Measurements from ENCODE around the gene MORC2. TPM values are rescaled to one million over a fixed set of nuclear protein-coding genes. Genes with fewer than 3 reads are reported as not detected.

Gene MORC2
- total and polyA plus RNA-seq, 9 of the 15 experiments (the other 6 are each of a cell fraction or from before 2014, with no cell fraction given), result 3.3 to 34.7 (median 16.7) TPM

DNA sequence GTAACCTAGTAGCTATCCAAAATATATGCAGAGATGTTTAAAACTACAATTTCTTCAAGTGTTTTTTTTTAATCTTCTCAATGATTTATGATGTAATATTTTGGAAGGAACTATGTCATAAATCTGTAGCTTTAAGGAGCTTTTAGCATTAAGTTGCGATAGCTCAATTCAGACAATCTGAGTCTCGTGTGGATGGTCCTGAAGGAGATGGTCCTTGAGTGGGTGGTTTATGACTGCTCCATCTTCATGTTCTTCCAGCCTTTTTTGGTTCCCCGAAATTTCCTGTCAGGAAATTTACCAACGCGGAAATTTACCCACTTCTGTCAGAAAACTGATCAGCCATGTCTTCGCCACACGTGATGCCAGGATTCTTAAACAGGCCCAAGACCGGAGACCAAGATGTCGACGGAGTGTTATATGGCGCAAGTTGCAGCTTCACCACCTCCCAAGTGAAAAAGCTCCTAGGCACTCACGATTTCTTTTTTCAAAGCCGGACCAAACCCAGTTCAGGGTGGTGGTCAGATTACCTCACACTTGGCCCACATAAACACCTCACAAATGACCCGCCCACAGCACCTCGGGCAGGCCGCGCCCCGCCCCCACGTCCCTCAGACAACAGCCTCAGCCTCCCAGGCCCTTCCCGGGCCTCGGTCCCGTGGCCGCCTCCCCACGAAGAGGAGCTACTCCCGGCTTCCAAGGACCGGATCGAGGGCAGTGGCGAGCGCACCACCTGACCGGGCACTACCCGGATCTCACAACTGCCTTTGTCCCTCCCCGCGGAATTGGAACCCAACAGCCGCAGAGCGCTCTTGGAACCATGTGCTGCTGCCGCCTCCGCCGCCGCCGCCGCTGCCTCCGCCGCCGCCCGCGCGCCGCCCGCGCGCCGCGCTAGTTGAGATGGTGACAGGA lies at the start of gene MORC2 (continued):
- TF ChIP-seq, protein P1, sequence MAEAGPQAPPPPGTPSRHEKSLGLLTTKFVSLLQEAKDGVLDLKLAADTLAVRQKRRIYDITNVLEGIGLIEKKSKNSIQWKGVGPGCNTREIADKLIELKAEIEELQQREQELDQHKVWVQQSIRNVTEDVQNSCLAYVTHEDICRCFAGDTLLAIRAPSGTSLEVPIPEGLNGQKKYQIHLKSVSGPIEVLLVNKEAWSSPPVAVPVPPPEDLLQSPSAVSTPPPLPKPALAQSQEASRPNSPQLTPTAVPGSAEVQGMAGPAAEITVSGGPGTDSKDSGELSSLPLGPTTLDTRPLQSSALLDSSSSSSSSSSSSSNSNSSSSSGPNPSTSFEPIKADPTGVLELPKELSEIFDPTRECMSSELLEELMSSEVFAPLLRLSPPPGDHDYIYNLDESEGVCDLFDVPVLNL (CRISPR knock-in tag; IDR thresholded peaks at IDR 0.05; ENCODE audit: low read depth), result 0 out of 2 replicates have a peak, but pooled peaks have one; percentile 38
- TF ChIP-seq CXXC5 (CRISPR knock-in tag; IDR thresholded peaks at IDR 0.05) (peak; percentile 54; the same call in 1 of the 2 replicates), DMBX1 (CRISPR knock-in tag; IDR thresholded peaks at IDR 0.05; ENCODE audit: borderline replicate concordance) (0 out of 2 replicates have a peak, but pooled peaks have one; percentile 25), KLF1 (tag; IDR thresholded peaks at IDR 0.05) (peak; percentile 25; the same call in 1 of the 2 replicates), ATF7 (IDR thresholded peaks at IDR 0.05) (peak; percentile 68), POLR2G (IDR thresholded peaks at IDR 0.05; ENCODE audit: low read depth, low read length) (peak; percentile 70), KLF10 (CRISPR knock-in tag; IDR thresholded peaks at IDR 0.05) (no peak), POU5F1 (IDR thresholded peaks at IDR 0.05; ENCODE audit: borderline replicate concordance, low read depth, low read length, partially characterized antibody) (no peak), MECOM (CRISPR knock-in tag; IDR thresholded peaks at IDR 0.05) (peak; percentile 12; the same call in 1 of the 2 replicates), ZFX (CRISPR knock-in tag; IDR thresholded peaks at IDR 0.05) (peak; percentile 60), ZNF644 (tag; IDR thresholded peaks at IDR 0.05; ENCODE audit: low read depth) (no peak), HDAC1 (IDR thresholded peaks at IDR 0.05) (peak in 1 of 2 experiments; percentile 50; a peak in 2 of 4 replicates), ZNF584 (CRISPR knock-in tag; IDR thresholded peaks at IDR 0.05; ENCODE audit: low read depth) (no peak), GATAD2A (IDR thresholded peaks at IDR 0.05) (0 out of 2 replicates have a peak, but pooled peaks have one; percentile 35)
- TF ChIP-seq, protein P2, sequence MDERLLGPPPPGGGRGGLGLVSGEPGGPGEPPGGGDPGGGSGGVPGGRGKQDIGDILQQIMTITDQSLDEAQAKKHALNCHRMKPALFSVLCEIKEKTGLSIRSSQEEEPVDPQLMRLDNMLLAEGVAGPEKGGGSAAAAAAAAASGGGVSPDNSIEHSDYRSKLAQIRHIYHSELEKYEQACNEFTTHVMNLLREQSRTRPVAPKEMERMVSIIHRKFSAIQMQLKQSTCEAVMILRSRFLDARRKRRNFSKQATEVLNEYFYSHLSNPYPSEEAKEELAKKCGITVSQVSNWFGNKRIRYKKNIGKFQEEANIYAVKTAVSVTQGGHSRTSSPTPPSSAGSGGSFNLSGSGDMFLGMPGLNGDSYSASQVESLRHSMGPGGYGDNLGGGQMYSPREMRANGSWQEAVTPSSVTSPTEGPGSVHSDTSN (CRISPR knock-in tag; IDR thresholded peaks at IDR 0.05; ENCODE audit: low read depth), result no peak
- TF ChIP-seq, protein P2 (tag; conservative IDR thresholded peaks at IDR 0.05; ENCODE audit: low read depth), result peak; percentile 36; the same call in 1 of the 2 replicates
- TF ChIP-seq, protein P3, sequence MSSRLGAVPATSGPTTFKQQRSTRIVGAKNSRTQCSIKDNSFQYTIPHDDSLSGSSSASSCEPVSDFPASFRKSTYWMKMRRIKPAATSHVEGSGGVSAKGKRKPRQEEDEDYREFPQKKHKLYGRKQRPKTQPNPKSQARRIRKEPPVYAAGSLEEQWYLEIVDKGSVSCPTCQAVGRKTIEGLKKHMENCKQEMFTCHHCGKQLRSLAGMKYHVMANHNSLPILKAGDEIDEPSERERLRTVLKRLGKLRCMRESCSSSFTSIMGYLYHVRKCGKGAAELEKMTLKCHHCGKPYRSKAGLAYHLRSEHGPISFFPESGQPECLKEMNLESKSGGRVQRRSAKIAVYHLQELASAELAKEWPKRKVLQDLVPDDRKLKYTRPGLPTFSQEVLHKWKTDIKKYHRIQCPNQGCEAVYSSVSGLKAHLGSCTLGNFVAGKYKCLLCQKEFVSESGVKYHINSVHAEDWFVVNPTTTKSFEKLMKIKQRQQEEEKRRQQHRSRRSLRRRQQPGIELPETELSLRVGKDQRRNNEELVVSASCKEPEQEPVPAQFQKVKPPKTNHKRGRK (tag; IDR thresholded peaks at IDR 0.05), result no peak
- TF ChIP-seq, protein P4, sequence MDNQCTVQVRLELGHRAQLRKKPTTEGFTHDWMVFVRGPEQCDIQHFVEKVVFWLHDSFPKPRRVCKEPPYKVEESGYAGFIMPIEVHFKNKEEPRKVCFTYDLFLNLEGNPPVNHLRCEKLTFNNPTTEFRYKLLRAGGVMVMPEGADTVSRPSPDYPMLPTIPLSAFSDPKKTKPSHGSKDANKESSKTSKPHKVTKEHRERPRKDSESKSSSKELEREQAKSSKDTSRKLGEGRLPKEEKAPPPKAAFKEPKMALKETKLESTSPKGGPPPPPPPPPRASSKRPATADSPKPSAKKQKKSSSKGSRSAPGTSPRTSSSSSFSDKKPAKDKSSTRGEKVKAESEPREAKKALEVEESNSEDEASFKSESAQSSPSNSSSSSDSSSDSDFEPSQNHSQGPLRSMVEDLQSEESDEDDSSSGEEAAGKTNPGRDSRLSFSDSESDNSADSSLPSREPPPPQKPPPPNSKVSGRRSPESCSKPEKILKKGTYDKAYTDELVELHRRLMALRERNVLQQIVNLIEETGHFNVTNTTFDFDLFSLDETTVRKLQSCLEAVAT (IDR thresholded peaks at IDR 0.05), result 0 out of 4 replicates have a peak, but pooled peaks of 1 of the 2 experiments have one; percentile 20

Data from K562 (cell line).